Right forelimb (tissue), 1 donor: ENCODE measurements around the gene TTBK2.
A peak's percentile ranks its signal among the peaks of the same experiment; 100 is the strongest.

Source experiments
- DNase-seq: peaks from one replicate; pipeline ENCODE4 v3.0.0-alpha.2; 2018

Gene TTBK2

GRCh38 chr15:42750306-42750705 is 170.3 kb downstream of the TTBK2 start:
- no peak for DNase-seq

GRCh38 chr15:42749266-42749665 is 171.3 kb downstream of the TTBK2 start:
- no peak for DNase-seq

- no peak for DNase-seq
Measured at GRCh38 chr15:42744195-42744594, 176.4 kb downstream of the TTBK2 start.

GRCh38 chr15:42742149-42742548 is 178.4 kb downstream of the TTBK2 start:
- DNase-seq = no peak

GRCh38 chr15:42741710-42742109 is 178.9 kb downstream of the TTBK2 start:
- DNase-seq = no peak

DNA sequence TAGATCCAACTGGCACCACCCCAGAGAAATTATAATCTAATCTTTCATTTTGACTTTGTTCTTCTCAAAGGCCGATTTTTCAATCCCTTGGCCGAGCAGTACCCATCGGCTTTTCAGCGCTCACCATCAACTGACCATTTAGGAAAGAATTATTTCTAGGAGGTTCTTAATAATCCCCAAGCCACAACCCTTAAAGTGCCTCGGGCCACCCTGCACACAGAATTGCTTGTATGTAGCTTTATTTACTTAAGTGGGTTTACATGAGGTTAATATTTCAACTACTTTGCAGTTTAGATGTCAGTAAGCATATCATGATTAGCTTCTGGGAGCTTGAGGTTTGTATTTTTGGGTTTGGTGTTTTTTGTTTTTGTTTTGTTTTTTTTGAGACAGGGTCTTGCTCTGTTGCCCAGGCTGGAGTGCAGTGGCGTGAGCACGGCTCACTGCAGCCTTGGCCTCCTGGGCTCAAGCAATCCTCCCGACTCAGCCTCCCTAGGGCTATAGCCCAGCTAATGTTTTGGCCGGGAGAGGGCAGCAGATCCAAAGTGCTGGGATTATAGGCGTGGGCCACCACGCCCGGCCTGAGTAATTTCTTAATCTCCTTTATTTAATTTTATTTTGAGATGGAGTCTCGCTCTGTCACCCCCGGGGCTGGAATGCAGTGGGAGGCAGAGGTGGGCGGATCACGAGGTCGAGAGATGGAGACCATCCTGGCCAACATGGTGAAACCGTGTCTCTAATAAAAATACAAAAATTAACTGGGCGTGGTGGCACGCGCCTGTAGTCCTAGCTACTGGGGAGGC is 182.8 kb downstream of the TTBK2 start:
- DNase-seq = no peak

- DNase-seq = peak; percentile 96
Measured at GRCh38 chr15:42736793-42737528, 183.6 kb downstream of the TTBK2 start, which contains the start of gene CDAN1. CDAN1 (minus strand) TSS chr15:42737128; CDS start chr15:42737102, 26 bp downstream.

- peak; percentile 67 for DNase-seq
Measured at GRCh38 chr15:42736178-42736792, 184.3 kb downstream of the TTBK2 start.

DNA sequence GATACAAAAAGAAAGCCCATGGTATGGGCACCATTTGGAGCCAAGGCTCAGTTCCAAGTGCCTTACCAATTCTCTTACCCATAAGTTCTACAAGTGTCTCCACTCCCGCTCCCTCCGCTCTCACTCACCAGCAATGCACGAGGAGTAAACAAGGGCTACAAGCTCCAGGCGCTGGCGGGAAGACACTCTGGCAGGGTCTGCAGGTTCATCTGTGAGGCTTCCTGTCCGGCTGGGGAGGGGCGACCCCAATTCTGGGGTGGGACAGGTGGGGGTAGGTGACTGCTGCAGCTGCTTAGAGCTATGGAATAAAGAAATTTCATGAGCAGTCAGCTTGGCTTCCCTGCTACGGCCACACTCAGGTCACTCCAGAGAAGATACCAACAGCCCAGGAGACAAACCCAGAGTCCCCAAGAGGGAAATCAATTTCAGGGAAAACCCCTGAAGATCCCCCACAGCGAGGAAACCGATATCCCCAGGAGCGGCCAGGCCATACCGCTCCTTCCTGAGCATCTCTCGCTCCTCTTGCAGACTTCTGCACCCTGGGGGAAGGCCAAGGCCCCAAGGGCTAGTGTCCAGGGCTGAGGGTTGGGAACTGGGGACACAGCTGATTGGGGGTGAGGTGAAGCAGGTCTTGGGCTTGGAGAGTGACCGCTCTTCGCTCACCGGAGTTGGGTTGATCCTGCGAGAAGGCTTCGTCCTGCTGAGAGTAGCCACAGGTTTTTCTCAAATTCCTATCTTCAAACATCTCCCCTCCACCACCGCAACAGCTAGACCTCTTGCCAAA is 185.0 kb downstream of the TTBK2 start:
- no peak for DNase-seq

- no peak for DNase-seq
Measured at GRCh38 chr15:42734076-42734672, 186.4 kb downstream of the TTBK2 start.

- DNase-seq = no peak
Measured at GRCh38 chr15:42733027-42733426, 187.6 kb downstream of the TTBK2 start.

DNA sequence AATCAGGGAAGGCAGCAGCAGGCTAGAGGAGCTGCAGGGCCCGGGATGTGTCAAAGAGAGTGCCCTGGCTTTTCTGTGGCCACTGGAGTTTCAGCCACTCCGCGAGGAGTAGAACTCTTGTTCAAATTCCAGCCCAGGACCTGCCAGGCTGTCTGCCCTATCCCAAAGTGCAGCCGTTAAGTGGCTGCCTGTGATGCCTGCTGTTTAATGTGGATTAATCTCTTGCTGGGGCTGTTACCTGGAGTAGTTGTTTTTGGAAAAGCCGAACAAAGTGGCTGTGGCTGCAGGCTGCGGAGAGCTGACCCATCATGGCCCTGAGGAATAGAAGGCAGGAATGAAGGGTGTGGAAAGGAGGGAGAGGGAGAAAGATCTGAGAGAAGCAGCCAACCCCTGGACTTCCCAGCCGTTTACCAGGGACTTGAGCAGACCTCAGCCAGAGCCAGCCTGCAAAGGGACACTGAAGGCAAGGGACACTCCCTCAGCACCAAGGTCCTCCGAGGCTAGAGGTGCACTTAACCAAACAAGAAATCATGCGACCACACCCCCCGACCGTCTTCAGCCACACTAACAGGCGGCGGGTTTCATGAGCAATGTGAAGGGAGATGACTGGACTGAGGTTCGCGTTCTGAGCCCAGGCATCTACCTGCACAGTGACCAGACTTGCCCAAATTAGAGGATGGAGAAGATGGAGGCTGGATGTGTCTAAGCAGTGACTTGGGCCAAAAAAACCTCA is 188.3 kb downstream of the TTBK2 start:
- DNase-seq = no peak

DNA sequence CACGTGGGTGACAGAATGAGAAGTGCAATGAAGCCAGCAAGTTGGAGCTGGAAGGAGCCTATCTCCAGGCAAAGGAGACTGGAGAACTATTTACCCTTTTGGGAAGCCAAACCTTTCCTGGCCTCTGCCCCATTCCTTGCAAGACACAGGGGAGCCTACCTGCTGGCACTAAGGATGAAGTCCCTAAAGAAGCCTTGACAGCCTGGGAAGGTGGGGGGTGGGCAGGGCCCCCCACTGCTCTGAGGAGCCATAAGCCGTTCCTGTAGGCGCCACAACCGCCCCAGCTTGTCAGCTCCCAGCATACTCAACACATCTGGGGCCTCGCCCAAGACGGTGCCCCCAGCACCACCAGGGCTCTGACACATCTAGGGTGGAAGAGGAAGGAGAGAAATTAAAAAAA is 189.1 kb downstream of the TTBK2 start:
- no peak for DNase-seq

GRCh38 chr15:42730536-42730935 is 190.0 kb downstream of the TTBK2 start:
- no peak for DNase-seq

- DNase-seq = no peak
Measured at GRCh38 chr15:42730135-42730534, 190.4 kb downstream of the TTBK2 start.

GRCh38 chr15:42729409-42729808 is 191.2 kb downstream of the TTBK2 start:
- DNase-seq = no peak

- no peak for DNase-seq
Measured at GRCh38 chr15:42728972-42729371, 191.6 kb downstream of the TTBK2 start.

DNA sequence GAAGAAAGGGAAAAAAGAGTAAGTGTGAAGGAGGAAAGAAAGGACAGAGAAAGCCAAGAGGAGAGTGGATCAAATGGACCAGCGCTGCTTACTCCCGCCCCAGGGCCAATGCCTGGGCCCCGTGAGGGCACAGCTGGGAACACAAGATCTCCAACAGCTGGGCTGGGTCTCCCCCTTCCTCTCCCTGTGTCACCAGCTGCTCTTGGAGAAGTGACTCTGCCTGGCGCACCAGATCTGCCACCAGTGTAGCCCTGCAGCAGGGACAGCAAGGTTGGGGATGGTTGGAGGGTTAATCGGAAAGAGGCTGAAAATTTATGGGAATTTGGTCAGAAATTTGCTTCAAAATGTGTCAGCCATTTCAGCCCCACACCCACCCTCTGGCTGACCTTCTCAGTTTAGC is 192.0 kb downstream of the TTBK2 start:
- no peak for DNase-seq

DNA sequence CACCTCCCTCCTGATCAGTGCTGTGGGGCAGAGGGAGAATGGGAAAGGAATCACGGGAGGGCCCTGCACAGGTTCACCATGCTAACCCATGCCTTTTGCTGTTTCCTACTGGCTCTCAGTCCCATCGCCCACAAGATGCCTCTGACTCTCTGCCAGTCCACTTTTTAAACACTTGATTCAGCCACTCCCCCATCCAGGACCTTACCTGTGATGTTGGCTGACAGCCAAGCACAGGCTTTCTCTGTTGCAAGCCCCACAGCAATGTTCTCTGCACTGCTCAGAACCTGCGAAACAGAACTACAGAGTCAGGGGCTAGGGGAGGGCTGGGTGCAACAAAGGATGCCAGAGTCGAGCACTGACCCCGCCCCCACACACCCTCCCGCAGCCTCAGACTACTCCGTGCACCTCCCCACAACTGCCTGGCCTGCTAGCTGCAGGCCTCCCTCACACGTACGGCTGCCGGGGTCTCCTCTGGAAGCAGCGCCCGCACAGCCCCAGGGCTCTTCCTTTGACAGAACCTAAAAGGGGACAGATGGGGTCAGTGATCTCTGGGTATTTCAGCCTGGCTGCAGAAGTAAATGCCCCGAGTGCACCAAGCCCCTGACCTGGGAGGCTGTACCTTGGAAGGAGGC is 192.7 kb downstream of the TTBK2 start:
- no peak for DNase-seq

GRCh38 chr15:42726114-42726513 is 194.5 kb downstream of the TTBK2 start:
- no peak for DNase-seq

DNA sequence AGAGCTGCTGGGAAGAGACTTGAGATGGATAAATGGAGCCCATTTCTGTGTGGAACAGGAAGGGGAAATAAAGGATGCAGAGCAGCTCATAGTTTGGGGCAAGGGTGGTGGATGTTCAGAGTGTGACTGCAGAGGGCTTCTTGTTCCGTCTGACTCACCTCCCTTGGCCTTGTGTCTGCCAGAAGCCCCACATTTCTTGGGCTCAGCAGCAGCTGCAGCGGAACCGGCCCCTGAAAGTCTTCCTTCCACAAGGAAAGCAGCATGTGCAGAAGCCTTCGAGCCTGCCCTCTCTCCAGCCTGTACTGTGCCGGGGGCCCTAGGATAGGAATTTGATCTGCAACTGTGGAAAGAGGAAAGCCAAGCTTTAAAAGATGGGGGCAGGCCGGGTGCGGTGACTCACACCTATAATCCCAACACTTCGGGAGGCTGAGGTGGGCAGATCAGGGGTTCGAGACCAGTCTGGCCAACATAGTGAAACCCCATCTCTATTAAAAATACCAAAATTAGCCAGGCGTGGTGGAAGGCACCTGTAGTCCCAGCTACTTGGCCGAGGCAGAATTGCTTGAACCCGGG is 195.2 kb downstream of the TTBK2 start:
- no peak for DNase-seq
